Hindlimb muscle (tissue), 1 donor: ENCODE results near the gene JTB. TPM values are rescaled to one million over a fixed set of nuclear protein-coding genes. Genes with fewer than 3 reads are reported as not detected.

ENCODE experiments used
- DNase-seq: peaks from one replicate; pipeline ENCODE4 v3.0.0-alpha.2; 2013
- polyA plus RNA-seq: library from polyadenylated mRNA; unstranded; fragments of 120-200 nt; gene quantifications from one replicate; pipeline ENCODE4 v1.2.1, GENCODE V29; 2013; ENCODE audit not compliant: insufficient read length

JTB gene
- polyA plus RNA-seq, 1 donor, result 72.1 TPM

DNA sequence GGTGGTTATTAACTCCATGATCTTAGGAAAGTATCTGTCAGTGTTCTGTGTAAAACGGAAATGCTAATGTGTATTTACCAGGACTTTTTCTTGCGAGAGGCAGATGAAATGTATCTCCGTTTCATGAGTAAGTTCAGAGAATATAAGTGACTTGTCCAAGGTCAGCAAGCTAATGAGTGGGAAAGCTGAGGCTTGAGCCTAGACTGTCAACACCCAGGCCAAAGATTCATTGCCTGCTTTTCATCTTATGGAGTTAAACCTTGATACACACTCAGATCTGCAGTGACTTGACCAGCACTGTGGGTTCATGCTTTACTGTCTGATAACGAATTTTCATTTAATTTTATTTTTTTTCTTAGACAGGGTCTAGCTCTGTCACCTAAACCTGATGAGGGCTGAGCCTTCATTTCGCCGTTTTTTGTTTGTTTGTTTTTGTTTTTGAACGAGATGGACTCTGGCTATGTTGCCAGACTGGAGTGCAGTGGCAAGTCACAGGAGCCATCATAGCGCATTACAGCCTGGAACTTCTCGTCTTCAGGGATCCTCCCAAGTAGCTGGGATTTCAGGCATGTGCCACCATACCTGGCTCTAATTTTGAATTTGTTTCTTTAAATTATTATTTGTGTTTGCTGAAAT lies 918 bp upstream of the JTB start:
- no peak for DNase-seq

DNA sequence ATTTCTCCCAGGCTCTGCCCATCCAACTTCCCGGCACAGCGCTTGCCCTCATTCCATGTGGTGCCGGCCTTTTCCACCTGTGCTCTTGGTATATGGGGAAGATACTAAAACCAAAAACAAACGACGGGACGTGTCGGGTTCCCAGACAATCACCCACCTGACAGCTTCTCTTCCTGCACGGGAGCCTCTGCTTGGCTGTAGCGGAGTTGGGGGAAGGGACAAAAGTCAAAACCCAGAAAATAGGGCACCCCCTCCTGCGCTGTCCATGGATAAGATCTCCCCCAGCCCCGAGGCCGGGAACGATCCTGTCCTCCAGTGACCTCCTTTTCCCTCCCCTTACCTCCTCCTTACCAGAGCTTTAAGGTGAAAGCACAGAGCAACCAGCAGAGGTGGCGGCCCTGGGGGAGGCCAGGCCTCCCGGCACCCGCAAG lies 640 bp downstream of the JTB start:
- no peak for DNase-seq

DNA sequence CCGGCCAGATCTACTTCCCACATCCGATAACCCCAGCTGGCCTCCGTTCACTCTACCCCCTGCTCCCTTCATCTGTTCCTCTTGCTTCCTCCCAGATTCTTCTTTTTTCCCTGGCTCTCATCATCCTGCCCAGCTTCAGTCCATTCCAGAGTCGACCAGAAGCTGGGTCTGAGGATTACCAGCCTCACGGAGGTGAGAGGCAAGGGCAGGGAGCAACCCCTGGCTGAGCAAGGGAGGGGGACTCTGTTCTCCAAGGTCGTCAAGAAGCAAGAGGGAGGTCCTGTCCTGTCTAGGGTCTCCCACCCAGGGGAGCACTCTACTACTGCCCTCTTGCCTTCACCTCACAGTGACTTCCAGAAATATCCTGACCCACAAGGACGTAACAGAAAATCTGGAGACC lies 3.9 kb downstream of the JTB start:
- no peak for DNase-seq

DNA sequence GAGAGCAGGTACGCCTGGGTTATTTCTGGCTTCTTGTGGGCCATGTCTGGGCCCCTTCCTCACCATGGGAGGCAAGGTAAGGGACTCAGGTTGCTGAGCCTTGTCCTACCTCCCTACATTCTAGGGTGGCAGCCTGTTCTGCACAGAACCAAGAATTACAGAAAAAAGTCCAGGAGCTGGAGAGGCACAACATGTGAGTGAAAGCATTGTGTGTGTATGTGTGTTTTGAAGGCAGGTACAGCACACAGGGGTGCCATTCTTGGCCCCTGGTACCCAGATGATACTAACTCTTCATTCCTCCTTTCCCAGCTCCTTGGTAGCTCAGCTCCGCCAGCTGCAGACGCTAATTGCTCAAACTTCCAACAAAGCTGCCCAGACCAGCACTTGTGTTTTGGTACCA lies 4.4 kb downstream of the JTB start:
- no peak for DNase-seq

DNA sequence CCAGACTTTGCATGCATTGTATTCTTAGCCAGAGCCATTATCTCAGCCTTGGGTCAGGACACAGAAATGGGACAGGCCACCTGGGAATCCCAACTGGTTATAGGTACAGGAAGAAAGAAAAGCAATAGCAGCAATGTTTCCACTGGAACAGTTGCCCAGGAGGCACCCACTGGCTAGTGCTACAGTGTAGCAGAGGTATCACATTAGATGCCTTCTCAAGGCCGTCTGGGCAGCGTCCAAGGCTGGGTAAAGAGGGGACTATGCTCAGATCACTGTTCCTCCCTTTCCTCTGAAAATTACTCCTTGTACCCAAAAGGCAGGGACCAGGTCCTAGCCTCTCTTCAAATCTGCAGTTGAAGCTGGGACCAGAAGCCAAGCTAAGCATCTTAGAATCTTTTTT lies 7.1 kb downstream of the JTB start:
- DNase-seq, result no peak

DNA sequence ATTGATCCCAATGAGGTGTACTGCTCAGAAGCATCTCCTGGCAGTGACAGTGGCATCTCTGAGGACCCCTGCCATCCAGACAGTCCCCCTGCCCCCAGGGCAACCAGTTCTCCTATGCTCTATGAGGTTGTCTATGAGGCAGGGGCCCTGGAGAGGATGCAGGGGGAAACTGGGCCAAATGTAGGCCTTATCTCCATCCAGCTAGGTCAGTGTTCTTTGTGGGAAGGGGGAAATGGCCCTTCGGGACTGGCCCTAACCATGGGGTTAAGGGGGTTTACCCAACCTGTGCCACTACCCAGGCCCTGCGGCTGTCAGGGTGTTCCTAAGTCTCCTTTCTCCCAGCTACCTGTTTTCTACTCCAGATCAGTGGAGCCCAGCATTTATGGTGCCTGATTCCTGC lies 8.5 kb downstream of the JTB start:
- no peak for DNase-seq

DNA sequence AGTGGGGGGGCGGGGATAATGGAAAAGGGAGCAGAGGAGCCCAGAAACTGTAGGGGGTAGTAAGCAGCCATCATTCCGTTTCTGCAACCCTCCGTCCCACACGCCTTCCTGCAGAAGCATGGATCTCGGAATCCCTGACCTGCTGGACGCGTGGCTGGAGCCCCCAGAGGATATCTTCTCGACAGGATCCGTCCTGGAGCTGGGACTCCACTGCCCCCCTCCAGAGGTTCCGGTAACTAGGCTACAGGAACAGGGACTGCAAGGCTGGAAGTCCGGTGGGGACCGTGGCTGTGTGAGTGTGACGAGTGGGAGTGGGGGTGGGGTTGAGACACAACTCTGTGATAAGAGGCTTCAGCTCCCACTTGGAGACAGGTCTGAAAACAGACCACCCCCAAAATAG lies 9.1 kb downstream of the JTB start:
- no peak for DNase-seq

DNA sequence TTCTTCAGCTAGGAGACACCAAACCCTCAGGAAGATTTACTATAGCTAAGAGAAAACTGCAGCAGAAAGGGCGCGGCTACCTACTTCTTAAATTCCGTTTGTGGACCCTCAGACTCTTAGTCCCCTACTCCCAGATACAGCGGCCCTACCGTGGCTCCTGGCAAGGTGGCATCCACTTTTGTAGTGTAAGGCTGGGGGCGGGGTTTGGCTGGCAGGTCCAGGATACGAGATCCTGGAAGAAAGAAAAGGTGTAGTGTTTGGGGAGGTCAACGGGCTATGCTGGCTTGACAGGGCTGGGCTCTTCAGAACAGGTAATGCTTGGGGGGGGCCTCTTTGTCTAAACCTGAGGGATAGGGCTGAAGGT lies 9.5 kb downstream of the JTB start:
- DNase-seq, result no peak

DNA sequence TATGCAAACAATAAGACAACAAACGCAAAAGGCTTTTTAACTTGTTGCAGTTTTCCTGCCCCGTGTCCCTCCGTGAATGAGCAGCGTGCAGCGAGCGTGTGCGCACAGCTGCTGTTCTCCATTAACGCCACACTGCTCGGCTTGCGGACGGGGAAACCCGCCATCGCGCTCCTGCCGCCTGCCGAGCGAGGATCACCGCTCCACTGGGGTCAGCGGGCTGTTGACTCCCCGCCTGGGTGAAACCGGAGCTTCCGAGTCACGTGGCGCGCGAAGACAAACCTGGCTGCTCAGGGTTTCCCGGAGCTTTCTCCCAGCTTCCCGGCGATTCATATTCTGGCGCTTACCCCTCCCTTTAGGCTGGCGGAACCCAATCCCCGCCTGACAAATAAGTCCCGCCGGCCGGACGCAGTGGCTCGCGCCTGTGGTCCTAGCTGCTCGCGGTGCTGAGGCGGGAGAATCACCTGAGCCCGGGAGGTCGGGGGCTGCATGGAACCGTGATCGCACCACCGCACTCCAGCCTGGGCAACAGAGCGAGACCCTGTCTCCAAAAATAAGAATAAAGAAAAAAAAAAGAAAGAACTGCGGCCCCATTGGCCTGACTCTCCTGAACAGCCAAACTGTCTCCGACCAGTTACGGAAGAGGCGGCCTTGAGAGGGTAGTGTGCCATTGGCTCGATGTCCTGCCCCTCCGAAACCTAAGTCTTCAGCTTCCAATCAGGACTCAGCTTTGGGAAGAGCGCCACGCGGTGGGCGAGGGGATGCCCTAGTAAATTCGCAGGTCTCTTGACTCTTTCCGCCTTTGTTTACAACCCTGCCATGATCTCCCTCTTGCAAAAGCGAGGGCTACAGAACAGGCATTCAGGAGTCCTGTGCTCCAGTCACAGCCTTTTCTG lies 10.1 kb downstream of the JTB start, which contains the start of gene CREB3L4:
TSS of gene CREB3L4 (plus strand) at position 796 of the 893 bp plus-strand sequence. CDS start 624 bp downstream, outside the sequence.
- DNase-seq, result peak; percentile 96

DNA sequence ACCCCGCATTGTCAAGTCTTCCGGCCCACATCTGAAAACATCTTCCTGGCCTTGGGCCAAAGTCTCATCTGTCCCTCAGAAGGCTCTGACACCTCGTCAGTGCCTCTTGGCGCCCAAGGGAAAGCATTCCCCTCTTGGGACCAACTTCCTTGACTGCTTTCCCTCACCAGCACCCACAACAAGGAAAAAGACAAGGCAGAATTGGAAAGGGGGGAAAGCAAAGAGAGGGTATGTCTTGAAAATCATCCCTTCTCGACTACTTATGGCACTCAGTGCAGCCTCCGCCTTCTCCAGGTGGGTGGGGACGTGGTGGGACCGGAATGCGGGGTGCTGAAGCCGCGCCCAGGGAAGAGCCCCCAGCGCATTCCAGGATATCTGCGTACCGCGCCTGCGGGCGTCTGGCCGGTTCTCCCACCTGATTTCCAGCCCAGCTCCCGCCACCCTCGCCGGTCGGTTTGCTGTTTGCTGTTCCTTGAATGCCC lies 13.6 kb downstream of the JTB start:
- peak; percentile 48 for DNase-seq

DNA sequence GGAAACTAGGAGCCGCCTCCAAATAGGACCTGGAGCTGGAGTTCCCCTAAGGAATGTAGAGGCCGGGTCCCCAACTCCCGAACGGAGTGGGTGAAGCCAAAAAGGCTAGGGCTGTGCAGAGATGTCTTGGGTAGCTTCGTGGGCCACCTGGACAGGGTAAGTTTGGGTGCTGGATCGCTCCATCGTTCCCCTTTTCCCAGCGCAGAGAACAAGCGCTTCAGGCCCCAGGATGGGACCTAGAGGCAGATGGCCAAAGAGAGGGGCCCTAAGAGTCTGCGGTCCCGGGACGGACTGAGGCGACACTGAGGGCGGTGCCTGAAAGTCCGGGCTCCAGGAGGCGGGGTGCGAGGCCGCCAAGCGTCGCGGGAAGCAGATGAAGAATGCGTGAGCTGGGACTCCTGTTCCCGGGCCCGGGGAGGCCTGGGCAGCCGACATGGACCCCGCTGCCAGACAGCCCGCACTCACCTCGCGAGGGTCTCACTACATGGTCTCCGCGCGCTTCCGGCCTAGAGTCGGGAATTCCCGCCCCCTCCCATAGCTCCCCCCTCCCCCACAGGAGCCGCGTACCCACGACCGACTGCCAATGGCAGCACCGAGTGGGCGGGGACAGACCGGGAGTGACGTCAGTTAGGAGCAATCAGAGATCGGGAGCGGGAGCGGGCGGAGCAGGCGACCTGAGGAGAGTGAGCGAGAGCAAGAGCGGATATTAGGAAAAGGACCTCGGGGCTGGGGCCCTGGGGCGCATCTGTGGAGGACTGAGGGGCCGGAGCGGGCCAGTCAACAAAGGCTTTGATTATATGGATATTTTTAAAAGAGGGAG lies 14.2 kb downstream of the JTB start, which contains the start of gene SLC39A1:
TSS of gene SLC39A1 (minus strand) at position 508 of the 820 bp plus-strand sequence. CDS start 822 bp downstream, outside the sequence.
- DNase-seq, result peak; percentile 97

DNA sequence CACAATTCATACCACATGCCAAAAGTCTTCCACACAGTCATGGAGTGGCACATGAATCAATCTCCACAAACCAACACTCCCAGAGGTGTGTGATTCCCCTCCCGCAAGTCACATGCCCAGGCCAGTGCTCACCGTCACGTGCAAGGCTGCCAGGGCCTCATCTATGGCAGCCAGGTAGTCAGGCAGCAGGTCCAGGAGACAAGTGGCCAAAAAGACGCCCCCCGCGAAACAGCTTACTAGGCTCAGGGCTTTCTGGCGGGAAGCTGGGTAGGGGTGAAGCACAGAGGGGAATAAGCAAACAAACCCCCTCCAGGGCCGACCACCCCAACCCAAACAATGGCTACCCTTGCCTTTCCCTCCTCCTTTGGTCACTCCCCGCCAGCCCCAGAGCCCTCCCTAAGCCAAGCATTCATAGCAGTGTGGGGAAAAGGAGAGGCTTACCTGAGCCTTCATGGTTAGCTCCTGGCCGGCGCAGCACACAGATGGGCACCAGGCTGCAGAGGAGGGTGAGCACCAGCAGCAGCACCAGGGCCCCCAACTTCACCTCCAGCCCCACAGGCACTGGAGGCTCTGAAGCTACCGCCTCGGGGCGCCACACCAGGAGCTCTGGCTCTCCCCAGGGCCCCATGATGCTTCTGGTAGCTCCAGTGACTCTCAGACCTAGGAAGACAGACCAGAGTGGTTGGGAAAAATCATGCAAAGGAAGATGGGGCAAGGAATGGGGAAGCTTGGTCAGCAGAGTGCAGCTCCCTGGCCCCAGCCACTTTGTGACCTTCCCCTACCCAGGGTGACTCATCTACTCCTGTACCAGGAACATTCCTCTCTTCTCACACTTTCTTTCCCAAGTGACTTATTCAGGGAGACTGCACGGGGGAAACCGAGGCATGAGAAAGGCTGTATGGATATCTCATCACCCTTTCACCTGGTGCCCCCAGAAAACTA lies 15.1 kb downstream of the JTB start:
- no peak for DNase-seq

DNA sequence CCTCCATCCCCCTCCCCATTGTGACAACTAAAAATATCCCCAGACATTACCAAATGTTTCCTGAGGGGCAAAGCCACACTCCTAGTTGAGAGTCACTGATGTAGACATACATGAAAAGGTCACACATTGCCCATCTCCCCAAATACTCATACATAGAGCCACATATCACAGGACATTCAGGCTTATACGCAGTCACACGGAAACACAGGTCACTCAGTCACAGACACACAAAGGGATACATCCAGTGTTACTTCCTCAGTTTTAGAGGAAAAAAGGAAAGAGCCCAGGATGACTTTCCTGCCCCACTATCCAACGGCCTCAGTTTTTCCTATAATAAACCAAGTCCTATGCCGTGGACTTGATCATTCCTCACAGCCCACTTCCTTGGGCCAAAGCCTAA lies 16.1 kb downstream of the JTB start:
- DNase-seq, result no peak

DNA sequence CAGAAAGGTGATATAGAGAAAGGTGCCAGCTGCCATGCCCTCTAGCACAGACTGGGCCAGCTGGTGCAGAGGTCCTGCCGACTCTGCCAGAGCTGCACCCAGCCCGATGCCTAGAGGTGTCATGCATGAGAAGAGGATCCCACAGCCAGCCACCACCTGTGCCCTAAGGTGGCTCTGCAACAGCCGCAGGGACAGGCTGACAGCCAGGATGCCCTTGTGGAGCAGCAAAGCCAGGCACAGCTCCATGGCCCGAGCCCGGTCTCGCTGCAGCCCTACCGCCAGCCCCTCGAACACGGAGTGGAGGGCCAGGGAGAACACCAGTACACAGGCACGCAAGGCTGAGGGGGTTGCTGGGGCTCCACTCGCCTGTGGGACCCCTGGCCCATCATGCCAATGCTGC lies 17.3 kb downstream of the JTB start:
- no peak for DNase-seq

DNA sequence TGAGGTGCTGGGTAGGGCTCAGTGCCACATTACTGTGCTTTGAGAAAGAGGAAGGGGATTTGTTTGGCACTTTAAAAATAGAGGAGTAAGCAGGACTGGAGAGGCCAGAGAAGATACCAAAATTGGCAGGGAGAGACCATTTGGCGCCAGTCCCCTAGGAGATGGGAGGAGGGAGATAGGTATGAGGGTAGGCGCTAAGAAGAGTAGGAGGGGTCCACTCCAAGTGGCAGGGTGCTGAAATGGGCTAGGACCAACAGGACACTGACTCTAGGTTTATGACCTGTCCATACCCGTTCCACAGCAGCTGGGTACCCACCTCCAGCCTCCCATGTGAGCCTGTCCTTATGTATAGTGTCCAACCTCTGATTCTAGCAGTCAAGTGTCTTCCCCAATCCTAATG lies 18.0 kb downstream of the JTB start:
- no peak for DNase-seq

DNA sequence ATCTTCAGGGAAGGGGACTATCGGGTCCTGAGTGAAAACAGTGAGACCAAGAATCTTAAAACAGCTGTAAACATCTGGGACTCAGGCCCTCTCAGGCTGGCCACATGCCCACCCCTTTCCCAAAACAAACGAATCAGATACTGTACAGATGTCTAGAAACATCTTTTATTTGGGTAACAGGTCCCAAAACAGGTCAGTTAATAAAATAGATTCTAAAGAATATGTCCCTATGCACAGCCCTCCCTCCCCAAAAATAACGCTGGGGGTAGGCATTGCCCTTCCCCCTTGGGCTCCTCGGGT lies 18.6 kb downstream of the JTB start:
- no peak for DNase-seq

DNA sequence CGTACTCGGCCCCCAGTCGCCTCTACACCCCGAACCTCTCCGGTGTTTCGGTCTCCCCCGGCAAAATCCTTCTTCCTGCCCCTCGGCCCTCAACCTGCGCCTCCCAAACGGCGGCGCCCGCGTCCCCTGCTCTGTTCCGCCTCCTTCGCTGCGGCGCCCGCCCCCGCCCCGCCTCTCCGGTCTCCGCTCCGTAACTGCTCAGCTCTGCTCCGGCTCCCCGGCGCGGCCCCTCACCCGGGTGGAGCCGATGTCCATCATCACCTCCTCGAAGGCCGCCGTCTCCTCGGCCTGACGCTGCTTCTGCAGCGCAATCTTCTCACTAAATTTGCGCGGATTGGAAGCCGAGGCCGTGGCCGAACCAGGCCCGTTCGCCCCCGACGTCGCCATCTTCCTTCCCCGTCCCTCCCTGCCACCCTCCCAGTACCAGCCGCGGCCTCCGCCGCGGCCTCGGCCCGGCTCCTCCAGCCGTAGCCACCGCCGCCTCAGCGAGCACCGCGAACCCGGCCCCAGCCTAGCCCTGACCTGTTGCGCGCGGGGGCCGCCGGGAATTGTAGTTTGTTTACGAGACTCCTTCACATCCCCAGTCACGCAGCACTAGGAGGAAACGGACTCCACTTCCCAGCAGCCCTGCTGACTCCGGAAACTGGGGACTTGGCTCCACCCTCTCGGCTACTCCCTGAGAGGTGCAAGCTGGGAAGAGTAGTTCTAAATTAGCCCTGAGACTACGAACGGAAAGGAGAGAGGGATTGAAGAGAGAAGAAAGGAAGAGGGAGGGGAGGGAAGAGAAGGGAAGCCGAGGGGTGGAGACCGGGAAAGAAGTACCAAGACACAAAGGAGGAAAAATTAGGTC lies 19.1 kb downstream of the JTB start, which contains the start of gene CRTC2:
TSS of gene CRTC2 (minus strand) at position 502 of the 850 bp plus-strand sequence. CDS start at position 387, 115 bp downstream.
- DNase-seq, result peak; percentile 98

DNA sequence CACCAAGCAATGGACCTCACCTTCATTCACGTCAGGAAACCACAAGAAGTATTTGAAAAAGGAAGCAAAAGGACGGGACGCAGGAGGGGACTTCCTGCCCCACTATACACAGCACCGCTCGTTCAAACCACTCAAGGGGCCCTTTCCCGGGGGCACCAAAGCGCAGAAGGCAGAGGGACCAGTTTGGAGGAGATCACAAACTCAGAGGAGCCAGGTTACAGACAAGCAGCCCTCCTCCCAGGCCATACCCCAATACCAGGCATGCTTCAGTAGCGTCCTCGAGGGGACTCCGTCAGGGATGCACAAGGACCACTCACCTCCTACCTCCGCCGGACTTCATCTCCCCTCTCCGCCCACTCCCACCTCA lies 19.7 kb downstream of the JTB start:
- no peak for DNase-seq

DNA sequence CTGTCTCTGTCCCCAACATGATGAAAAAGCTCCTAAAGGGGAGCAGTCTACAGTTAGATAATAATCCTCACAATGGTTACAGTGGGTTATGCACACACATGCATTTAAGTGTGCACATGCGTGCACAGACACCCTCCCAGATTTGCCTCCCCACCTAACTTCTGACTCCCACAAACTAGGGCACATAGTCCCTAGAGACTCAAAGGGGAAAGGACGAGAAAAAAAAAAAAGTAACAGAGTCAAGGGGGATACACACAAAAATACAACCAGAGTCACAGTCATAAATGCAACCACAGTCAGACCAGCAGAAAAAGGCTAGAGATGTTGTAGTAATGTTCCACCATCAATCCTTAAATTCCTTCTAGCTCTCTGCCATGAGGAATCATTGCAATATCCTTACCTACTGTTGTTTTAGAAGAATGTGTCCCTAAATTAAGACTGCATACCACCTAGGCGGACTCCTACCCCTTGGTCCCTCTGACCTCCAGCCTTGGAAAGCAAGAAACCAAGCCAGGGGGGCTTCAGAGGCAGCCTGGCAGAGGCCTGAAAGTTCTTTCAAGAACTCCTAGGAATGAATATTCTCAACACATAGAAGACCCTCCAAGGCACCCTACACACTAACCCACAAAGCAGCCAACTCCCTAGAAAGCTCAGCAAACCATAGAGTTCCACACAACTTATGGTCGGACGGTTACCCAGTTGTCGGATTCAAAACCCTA lies 20.3 kb downstream of the JTB start:
- DNase-seq, result no peak

DNA sequence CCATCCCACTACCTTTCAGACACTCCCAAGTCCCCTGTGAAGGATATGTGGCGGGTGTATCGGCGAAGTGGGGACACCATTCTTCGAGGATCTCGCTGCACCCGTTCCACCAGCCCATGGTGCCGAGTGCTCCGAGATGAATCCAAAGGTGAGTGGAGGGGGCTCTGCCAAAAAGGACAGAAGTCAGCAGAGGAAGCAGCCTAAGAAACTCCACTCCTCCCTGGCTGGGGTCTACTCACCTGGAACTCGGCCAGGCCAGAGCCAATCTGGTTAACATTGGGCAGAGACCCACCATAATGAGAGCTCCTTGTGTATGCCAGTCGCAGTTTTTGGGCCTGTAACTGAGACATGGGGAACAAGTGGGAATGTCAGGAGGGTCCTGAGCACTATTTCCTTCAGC lies 22.6 kb downstream of the JTB start:
- no peak for DNase-seq
